Body of pancreas (tissue), 4 donors: ENCODE results near the gene ZFAND3. TPM values are rescaled to one million over a fixed set of nuclear protein-coding genes. Genes with fewer than 3 reads are reported as not detected.

ENCODE experiments used
- ATAC-seq: fragments of 150-250 bp; one replicate; pipeline ENCODE4 v1.9.1; 2016
- DNase-seq, 4 donors: peaks; one replicate each; pipeline ENCODE4 v3.0.0-alpha.2; 2019
- H3K27ac ChIP-seq, 4 donors: fragments of 200-600 bp; sonication (generic); 1 replicate in 3 of 4; 2 replicates in 1 of 4; pipeline versions ENCODE4 v1.5.1 to v1.6.1; 2016 to 2019; ENCODE audit warnings: mild to moderate bottlenecking in 1 of 4, mixed read lengths in 1 of 4, moderate library complexity in 1 of 4
- H3K27me3 ChIP-seq, 2 donors: fragments of 200-600 bp; sonication (generic); one replicate each; pipeline ENCODE4 v1.6.0; 2016; ENCODE audit warnings: mild to moderate bottlenecking in 1 of 2
- H3K36me3 ChIP-seq, 2 donors: fragments of 200-600 bp; sonication (generic); replicated peaks in 1 of 2; 2 replicates each; pipeline ENCODE4 v1.5.1; 2016; ENCODE audit warnings: low read depth in 2 of 2; ENCODE audit not compliant: insufficient read depth in 1 of 2
- H3K4me1 ChIP-seq: fragments of 200-600 bp; sonication (generic); one replicate; pipeline ENCODE4 v1.6.0; 2016
- H3K4me3 ChIP-seq, 2 donors: fragments of 200-600 bp; sonication (generic); 1 replicate in 1 of 2; 2 replicates in 1 of 2; pipeline ENCODE4 v1.5.1; 2016 to 2019
- H3K9me3 ChIP-seq, 3 donors: fragments of 200-600 bp; sonication (generic); 1 replicate in 2 of 3; 2 replicates in 1 of 3; pipeline ENCODE4 v1.5.1; 2016
- POLR2A ChIP-seq, 3 donors: fragments of 450-650 bp; IDR thresholded peaks; one replicate each; pipeline ENCODE4 v1.6.1; 2016; ENCODE audit warnings: antibody characterized with exemption in 3 of 3, mild to moderate bottlenecking in 2 of 3
- WGBS, 2 donors: methylation state at CpG; one replicate each; pipeline ENCODE4 v1.1.5; 2017; 5-methylcytosine and 5-hydroxymethylcytosine counted together
- intact Hi-C: fragments of 100-400 bp; cut with DNase I; formaldehyde crosslinking; loops from one replicate; pipeline ENCODE4 v1.15.1; 2023
- total RNA-seq, 2 donors: library from RNA; depleted of rRNA; stranded (reverse); fragments of >200 nt; gene quantifications; one replicate each; pipeline ENCODE4 v1.1.0, GENCODE V29; 2016
- TF ChIP-seq, protein P1 (sequence below), 7 experiments: fragments of 450-650 bp in 4 of 7; fragments of 200-600 bp in 3 of 7; sonication (generic) in 3 of 7; IDR thresholded peaks; one replicate each; pipeline ENCODE4 v1.5.1; 2016 to 2019; ENCODE audit warnings: antibody characterized with exemption in 7 of 7

Gene ZFAND3
- total RNA-seq, 2 donors from 2014 or later = 20.8 to 27.0 TPM

DNA sequence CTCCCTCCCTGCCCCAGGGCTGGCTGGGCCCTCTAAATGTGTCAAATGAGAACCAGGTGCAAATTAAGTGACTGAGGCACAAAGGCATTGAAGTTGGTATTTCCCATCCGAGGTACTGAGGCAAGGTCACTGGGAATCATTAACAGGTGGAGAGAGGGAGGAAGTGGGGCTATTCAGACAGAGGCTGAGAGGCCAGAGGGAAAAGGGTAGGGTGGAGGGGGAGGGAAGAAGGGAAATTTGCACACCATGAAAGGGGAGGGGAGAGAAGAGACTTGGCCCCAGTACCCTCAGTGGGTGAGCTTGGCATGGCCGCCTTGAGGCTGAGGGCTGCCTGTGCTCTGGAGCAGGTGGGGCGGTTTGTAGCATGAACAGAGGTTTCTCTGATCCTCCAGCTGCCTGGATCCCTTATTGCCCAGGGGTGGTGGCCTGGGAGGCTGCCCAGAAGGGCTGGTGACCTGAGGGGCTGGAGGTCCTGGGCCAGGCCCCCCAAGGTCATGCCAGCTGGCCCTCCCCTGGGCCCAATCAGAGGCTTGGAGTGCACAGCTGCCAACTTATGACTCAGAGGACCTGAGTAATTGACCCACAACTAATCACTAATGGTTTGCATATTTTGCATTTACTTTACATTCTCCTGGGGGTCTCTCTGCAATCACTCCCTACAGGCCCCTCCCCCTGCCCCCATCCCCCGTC lies 40.3 kb upstream of the ZFAND3 start:
- no peak overlapping the region for H3K4me3 ChIP-seq
- no peak overlapping the region for H3K27ac ChIP-seq
- TF ChIP-seq, protein P1, sequence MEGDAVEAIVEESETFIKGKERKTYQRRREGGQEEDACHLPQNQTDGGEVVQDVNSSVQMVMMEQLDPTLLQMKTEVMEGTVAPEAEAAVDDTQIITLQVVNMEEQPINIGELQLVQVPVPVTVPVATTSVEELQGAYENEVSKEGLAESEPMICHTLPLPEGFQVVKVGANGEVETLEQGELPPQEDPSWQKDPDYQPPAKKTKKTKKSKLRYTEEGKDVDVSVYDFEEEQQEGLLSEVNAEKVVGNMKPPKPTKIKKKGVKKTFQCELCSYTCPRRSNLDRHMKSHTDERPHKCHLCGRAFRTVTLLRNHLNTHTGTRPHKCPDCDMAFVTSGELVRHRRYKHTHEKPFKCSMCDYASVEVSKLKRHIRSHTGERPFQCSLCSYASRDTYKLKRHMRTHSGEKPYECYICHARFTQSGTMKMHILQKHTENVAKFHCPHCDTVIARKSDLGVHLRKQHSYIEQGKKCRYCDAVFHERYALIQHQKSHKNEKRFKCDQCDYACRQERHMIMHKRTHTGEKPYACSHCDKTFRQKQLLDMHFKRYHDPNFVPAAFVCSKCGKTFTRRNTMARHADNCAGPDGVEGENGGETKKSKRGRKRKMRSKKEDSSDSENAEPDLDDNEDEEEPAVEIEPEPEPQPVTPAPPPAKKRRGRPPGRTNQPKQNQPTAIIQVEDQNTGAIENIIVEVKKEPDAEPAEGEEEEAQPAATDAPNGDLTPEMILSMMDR (IDR thresholded peaks at IDR 0.05) = no peak
- TF ChIP-seq POLR2A (IDR thresholded peaks at IDR 0.05) = no peak
- no peak for DNase-seq
- H3K9me3 ChIP-seq = no peaks in the 10 kb centered on the region
- 74% methylated on average over 4 of the region's 4 CpGs for WGBS, 2 donors
- intact Hi-C loops = no loop called here
- ATAC-seq = no peak
- H3K27me3 ChIP-seq = no peaks in the 10 kb centered on the region
- H3K36me3 ChIP-seq = no peaks in the 10 kb centered on the region
- peaks cover 13% of the 10 kb centered on the region for H3K4me1 ChIP-seq

DNA sequence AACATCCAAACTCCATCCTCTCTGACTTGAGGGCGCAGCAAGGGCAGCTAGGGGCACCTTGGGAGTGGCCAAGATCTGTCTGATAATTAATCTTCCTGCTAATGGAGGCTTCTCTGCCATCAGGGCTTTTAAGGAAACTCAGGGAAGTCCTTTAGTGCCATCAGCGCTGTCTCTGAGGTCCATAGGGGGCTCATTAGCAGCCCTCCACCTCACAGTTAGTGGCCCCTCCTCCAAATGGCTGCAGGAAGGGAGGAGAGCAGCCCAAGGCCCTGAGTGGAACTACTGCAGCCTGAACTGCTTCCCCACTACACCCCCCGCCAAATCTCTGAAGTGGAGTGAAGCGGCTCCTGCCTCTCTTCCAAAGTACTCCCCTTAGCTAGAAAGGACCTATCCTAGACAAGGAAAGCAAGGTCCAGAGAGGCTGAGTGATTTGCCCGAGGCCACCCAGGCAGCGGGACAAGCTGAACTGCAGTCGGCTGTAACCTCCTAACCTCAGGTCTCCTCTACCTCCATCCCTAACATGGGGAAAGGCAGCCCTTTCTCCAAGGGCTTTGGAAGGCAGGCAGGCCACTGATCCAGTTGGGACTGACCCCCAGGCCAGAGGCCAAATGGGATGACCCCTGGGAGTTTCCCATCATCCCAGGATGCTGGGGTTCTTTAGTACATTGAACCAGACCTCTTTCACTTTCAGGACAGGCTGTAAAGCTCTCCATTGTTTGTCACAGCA lies 39.5 kb upstream of the ZFAND3 start:
- intact Hi-C loops = loop anchor here (10.0 kb wide), 1 partner anchor 705 kb away; no protein-coding TSS in a partner anchor
- 86 to 97% methylated on average over 7 of the region's 7 CpGs for WGBS, 2 donors
- no peak for DNase-seq
- ATAC-seq = no peak
- no peak overlapping the region for H3K27ac ChIP-seq
- H3K4me3 ChIP-seq = no peak overlapping the region
- TF ChIP-seq POLR2A (IDR thresholded peaks at IDR 0.05) = no peak
- TF ChIP-seq, protein P1 (IDR thresholded peaks at IDR 0.05) = no peak
- no peaks in the 10 kb centered on the region for H3K27me3 ChIP-seq
- no peaks in the 10 kb centered on the region for H3K9me3 ChIP-seq
- H3K36me3 ChIP-seq = no peaks in the 10 kb centered on the region
- H3K4me1 ChIP-seq = peaks cover 18% of the 10 kb centered on the region

DNA sequence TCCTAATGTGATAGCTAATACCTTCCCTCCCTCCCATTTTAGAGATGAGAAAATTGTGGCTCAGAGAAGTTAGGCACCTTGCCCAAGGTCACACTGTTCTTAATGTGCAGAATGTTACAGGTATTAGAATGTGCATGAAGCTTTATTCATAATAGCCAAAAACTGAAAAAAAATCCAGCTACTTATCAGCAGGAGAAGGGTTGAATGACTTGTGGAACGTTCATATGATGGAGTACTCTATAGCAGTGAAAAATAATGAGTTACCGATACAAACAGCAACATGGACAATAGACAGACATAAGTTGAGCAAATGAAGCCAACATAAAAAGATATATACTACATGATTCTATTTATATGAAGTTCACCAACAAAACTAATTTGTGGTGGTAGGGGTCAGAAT lies 37.7 kb upstream of the ZFAND3 start:
- WGBS, 2 donors = 80 to 92% methylated on average over 2 of the region's 2 CpGs

DNA sequence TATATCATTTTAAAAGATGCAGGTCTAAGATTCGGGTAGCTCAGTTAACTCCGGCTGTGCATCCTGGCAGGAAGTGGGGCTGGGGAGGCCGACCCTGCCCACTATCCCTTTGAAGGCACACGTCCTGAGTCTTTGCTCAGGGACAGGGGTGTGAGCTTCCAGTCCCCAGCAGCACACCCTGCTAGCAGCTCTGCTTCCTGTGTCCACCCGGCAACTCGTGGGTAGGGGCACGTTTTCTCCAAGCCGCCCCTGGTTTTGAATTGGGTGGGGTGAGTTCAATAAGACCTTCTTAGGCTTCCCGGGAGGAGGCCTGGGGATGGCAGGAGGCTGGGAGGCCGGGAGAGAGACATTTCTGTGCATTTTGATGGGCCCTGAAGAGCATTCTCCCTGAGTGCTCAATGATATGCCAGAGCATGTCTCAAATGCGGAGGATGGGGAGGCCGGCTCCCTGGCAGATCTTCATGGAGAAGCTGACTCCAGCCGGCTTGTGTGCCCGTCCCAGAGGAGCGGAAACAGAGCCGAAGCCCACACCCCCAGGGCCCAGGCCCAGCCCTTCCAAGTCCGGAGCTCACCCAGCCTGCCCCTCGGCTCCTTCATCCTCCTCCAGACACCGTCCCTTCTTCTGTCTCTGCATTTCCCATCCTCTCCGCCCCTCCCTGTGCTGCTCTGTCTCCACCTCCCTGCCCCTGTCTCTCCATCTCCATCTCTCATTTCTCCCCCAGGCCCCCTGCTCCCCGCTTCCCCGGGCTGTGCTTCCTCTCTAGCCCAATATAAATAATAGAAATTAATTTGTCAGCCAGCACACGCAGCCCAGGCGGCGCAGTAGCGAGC lies 36.3 kb upstream of the ZFAND3 start:
- ATAC-seq (peak; percentile 20), DNase-seq (peak in 1 of 4 donors; percentile 13)
- Histone ChIP-seq H3K27ac (no peak overlapping the region), H3K4me1 (peaks cover 18% of the 10 kb centered on the region), H3K4me3 (no peak overlapping the region), H3K27me3 (no peaks in the 10 kb centered on the region), H3K9me3 (no peaks in the 10 kb centered on the region), H3K36me3 (no peaks in the 10 kb centered on the region)
- TF ChIP-seq POLR2A (IDR thresholded peaks at IDR 0.05) = no peak
- TF ChIP-seq, protein P1 (IDR thresholded peaks at IDR 0.05) = no peak
- intact Hi-C loops = loop anchor here (10.0 kb wide), 1 partner anchor 702 kb away; no protein-coding TSS in a partner anchor
- 34 to 44% methylated on average over 24 to 26 of the region's 26 CpGs for WGBS, 2 donors

More for the DNA sequence above, 37.7 kb upstream of the ZFAND3 start:
- no peaks in the 10 kb centered on the region for H3K27me3 ChIP-seq
- DNase-seq = no peak
- ATAC-seq = no peak
- H3K4me1 ChIP-seq = peaks cover 18% of the 10 kb centered on the region
- H3K36me3 ChIP-seq = no peaks in the 10 kb centered on the region
- H3K4me3 ChIP-seq = no peak overlapping the region
- H3K9me3 ChIP-seq = no peaks in the 10 kb centered on the region
- H3K27ac ChIP-seq = no peak overlapping the region
- intact Hi-C loops = loop anchor here (10.0 kb wide), 1 partner anchor 703 kb away; no protein-coding TSS in a partner anchor
- TF ChIP-seq, protein P1 (IDR thresholded peaks at IDR 0.05) = no peak
- no peak for TF ChIP-seq POLR2A (IDR thresholded peaks at IDR 0.05)
